GM19468 (cell line): ENCODE results near the gene B4GALT4.
"Not testable (repeated sequence)": the region's sequence is repeated elsewhere in the genome, so short reads cannot be mapped to it uniquely, and the experiment has no call there.

Experiments
- ATAC-seq: cut with Tn5 transposase; IDR thresholded peaks from one replicate; pipeline ENCODE4 v1.9.1; 2021; ENCODE audit warnings: mild to moderate bottlenecking, moderate library complexity, moderate number of reproducible peaks; ENCODE audit not compliant: unreplicated experiment; ENCODE audit errors: extremely low read depth

The B4GALT4 gene

DNA sequence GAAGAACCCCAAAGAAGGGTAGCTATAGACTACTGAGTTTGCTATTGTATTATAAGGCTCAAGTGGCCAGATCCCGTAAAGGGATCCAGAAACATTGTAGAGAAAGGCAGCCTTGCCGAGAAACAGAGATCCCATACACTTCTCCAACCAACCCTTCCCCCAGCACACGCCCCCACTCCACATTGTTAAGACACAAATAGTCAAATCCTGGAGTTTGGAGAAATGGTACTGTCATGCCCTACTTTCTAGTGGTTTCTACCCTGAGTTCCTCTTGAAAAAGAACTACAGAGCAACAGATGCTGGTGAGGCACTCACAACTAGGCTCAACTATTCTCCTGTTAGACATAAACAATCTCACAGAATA is 33.2 kb downstream of the B4GALT4 start:
- no peak for ATAC-seq

DNA sequence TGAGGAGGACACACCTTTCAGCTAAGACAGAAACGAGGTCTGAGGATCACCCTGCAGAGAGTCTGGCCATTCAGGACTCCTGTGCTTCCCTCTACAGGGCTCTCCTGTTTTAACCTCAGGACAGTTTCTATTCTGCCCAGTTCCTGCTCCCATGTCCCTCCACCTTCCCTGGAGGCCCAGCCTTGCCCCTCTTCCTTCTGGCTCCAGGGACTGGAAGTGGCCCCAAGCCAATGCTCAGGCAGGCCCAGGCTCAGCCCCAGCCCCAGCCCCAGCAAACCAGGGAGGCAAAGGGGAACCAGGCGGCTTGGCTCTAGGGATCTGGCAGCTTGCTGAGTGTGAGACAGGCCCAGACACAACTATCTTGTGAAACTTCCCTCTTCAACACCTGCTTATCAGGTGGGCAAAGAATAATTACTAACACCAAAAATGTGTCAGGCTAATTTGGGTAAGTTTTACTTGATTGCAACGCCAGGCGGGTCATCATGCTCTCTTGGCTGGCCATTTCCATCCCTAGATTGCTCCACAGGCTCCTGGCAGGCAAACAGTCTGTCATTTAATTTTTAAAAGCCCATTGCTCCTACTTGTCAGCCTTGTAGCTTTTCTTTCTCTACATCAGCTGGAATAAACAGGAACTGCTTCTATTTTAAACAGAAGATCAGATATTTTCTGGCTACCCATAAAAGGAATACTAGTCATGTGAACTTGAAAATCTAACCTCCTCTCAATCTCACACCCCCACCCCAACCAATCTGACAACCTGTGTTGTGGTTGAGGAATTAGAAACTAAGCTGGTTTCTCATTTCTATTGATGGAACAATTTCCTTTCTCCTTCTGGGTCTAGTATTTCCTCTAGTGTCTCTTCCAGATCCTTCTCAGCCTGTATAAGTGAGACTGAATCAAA is 33.8 kb downstream of the B4GALT4 start:
- ATAC-seq, result no peak

DNA sequence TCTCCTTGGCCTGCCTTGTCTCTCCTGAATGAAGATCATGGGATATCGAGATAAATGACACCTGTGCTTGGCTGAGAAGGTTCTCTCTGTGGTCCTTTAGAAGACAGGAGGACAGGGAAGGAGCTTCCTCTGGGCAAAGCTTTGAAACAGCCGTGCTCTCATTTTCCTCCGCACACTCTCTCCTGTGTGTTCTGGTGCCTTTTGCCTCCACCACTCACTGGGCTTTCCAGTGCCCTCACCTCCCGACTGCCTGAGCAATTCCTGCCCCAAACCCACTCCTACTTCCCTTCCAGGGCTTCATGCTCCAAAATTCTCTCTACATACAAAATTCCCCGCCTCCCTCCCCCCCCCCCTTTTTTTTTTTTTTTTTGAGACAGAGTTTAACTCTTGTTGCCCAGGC is 35.0 kb downstream of the B4GALT4 start:
- ATAC-seq, result no peak

DNA sequence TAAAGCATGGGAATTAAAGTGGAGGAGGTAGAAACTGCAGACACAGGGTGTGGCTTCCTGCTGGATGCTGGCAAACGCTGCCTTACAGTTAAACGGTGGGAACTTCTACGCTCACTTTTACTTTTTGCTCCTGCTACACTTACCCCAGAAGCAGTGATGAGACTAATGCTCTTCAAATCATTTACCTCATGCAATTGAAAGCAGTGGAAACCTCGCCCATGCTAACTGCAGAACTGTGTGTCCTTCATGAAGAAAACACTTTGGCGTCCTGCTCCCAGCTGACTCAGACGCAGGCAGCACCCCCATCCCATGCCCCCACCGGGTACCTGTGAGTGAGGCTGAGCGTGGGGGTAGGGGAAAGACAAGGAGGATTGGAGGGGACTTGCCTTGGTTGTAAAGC is 35.5 kb downstream of the B4GALT4 start:
- no peak for ATAC-seq

DNA sequence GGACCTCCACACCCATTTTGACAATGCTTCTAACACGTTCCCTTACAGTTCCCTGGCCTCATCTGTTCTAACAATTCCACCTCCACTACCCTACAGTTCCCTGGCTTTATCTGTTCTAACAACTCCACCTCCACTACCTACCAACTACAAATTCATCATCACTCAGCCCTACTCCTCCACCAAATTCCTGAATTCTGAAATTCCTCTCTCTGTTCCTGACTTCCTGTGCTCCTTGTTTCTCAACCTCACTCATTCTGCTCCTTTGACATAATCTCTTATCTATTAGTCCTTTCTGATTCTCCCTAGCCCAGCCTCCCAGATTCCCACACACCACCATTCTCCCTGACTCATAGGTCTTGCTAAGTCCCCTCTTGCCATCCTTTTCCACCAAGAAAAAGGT is 44.8 kb downstream of the B4GALT4 start:
- ATAC-seq, result no peak

DNA sequence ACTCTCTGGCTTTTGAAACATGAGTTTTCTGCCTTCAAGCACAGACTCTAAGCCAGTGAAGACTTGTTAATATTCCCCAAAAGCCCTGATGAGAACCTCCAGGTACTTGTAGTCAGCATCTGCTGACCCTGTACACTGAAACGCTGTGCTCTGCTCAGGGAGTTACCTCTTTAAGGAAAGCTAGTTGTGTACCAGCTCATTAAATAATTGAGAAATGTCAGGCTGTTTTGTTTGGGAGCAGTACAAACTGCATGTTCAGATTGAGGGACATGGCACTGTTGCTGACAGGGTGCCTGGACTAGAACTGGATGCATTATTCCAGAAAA is 45.6 kb downstream of the B4GALT4 start:
- ATAC-seq, result no peak

DNA sequence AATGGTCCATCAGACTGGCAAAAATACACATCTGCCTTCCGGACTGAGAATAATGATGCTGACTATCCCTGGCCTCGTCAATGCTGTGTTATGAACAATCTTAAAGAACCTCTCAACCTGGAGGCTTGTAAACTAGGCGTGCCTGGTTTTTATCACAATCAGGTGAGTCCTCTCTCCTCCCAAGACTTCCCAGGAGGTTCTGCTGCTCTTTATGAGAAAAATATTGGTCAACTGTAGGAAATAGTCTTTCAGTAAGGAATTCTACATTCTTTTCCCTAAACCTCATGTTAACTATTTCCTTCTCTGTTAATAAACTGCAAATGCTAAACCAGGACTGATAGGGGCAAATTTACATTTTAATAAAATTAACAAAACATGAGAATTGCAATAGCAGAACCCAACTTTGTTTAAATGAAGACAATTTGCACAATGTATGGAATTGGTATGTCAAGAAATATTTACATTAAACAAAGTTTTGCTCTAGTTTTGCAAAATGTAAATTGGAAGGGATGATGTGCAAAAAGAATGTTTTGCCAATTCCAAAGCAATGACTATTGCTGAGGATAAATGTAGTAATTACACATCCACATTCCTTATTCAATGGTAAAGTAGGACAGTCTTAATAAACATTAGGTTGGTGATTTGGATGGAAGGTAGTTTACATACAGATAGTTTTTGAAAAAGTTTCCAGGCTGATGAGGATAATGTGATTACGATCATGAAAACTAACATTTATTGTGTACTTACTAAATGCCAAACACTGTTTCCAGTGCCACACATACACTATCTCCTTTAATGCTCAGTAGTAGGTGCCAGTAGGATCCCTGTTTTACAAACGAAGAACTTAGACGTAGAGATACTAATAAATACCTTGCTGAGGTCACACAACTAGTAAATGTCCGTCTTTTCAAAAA is 46.2 kb downstream of the B4GALT4 start:
- ATAC-seq, result no peak

DNA sequence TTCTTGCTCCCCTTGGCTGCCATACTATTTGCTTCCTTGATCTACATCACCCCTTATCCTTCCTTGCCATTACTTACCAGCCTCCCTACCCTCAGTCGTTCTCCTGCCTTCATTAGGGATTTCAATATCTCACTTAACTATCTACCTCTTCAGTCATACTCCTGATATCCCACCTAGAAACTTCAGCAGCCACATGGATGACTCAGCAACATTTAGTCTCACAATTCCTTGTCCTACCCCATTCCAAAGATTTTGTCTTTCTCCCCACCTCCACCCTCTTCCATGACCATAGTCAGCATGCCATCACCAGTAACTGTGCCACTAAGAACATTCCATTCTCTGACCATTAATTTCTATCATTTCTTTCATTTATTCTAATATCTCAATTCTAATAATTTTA is 48.9 kb downstream of the B4GALT4 start:
- ATAC-seq, result no peak

DNA sequence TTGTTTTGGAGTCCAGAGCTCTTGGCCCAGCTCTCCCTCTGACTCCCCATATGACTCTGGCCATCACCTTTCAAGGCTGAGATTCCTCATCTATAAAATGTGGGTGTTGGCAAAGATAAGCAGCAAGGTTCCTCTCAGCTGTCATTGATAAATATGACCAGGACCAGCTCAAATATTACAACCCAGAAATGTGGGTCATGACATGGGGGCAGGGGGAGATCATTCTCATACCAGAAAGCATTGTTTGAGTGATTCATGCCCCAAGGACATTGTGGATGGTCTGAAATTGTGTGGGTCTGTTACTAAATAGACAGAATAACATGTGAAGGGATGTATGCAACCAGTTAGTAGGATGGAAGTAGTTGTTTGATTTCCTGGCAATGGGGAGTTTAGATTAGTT is 53.4 kb downstream of the B4GALT4 start:
- no peak for ATAC-seq

DNA sequence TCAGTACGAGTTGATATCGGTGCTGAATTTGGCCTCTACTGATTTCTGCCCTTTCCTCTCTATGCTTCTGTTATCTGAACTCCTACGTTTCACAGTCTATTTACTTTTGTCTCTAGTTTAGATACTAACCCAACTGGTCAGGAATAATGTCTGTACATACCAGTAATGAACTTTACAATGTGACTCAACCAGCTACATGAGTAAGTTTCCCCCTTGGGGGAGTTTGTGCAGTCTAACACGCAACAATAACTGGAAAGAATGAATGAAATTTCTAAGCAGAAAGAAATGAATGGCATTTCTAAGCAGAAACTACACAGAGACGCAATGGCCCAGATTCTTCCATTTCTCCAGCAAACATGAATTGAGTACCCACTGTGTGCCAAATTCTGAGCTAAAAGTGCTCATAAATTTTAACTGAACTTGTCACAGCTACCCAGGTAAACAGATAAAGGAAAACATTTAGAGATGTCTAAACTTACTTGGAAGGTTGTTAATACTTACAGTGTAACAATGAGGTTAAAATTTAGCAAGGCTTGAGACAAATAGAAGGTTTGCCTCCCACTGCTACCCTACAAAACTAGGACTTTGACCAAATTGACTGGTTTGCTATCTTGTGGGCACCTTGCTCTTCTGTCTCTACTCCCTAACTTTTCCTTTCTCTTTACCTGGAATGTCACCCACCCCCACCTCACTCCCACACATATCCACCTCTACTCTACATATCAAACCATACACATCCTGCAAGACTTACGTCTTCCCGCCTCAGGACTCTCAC is 55.7 kb downstream of the B4GALT4 start:
- ATAC-seq, result no peak

DNA sequence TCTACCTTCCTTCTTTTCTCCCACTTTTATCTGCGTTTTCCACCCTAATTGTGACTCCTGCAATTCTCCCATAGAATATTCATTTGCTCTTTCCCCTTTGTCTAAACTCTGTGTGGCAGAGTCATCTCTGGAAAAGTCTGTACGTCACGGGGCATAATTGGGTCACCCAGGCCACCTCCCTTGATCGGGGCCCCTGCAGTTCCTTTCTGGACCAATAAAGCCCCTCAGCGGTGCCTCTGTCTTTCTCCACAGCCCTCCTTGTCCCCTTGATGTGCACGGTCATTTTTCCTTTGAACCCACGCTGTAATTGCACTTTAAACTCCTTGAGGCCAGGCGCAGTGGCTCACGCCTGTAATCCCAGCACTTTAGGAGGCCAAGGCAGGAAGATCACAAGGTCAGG is 56.6 kb downstream of the B4GALT4 start:
- no peak for ATAC-seq

DNA sequence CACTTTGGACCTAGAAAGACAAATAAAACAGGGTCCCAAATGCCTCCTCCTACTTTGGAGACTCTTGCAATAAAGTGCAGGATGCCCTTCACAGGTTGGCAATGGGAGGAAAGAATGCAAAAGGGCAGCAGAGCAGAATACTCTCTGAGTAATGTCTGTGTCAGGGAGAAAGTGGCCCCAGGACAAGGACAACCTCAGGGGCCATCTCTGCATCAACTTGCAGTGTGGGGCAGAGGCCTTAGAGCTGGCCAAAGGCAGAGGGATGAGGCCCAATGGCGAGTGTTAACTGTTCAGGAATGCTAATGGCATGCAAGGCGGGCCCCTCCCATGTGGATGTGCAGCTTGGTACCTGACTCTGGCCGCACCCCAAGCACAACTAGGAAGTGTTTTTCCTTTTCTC is 58.9 kb downstream of the B4GALT4 start:
- ATAC-seq, result no peak

DNA sequence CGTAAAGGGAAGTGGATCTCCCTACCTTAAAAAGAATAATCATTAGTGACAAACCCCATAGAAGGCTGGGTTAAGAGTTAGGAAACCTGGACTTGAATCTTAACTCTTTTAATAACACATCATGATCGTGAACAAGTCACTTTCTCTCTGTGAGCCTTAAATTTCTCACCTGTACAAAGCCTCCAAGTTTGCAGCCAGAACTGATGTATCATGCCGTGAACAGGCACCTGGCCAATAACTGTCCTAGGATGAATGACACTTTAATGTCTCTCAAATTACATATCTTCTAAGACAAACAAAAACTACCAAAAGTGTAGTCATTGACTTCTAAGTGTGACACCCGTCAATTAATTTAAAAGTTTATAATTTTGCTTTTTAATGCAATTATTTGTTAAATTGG is 63.4 kb downstream of the B4GALT4 start:
- ATAC-seq, result no peak

DNA sequence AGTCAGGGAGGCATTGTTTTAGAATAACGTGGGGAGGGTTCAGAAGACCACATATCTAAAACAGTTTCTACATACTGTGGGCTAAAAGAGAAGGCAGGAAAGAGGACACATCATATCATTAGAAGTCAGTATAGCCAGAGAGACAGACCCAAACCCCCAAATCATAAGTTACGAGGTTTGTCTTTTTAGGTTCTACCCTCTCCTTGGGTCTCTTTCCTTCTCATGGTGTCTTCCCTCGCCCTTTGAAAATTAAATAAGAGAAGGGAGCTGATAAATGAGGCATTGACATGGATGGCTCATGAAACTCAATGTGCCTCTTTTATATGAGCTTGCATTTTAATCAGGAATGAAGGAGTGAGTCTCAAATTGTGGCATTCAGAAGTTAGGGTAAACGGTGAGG is 63.9 kb downstream of the B4GALT4 start:
- ATAC-seq, result no peak

DNA sequence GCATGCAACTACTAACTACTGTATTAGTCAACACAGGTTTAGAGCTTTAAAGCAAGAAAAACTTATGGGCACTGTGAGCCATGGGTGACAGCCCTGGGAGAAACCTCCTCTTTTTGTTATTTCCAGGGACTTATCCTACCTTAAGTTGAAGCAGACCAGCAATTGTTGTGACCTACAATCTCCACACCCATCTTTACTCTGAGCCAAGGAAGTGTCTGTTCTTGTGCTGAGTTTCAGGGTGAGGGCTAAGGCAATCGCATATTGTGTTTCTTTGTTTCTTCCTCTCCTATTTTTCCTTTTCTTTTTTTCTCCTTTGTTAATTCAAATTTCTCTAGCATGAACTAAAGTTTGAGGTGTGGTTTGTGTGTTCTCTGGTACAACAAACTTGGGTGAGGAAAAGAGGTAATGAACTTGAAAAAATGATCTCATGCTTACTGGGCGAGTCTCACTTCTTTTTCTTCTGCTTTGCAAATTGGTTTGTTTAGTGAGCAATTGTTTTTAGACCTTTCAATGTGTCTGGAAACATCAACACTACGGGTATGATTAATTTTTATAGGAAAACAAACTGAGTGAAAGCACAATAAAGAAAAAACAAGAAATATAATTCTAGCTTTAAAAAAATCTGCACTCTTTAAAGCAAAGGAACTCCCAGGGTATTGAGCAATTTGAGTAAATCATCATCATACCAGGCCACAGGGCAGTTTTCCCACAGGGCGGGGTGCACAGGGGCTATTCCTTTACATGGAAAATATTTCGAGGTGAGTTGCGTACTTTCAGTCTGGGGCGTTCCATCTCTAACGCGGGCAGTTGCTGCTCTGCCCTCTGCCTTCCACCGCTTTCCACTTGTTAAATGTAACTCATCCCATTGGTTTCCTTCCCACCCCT is 64.6 kb downstream of the B4GALT4 start:
- no peak for ATAC-seq

DNA sequence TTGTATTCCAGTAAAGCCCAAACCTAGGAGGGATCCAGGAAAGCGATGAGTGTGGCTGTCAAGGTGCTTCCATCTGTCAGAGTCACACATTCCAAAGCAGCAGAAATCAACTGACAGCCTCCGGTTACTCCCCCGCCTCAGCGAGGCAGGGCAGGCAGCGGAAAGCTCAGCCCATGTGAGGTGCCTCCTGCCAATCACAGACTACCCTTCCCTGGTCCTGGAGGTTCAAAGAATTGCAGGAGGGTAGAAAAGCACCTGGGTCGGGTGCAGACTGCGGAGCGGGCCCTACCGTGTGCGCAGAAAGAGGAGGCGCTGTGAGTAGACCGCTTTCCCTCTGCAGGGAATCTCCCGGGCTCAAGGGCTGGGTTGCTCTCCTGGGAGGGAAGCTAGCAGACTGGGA is 67.4 kb downstream of the B4GALT4 start, which contains the start of gene UPK1B:
UPK1B (plus strand) TSS at position 274 of the 400 bp plus-strand sequence. CDS start 13,144 bp downstream, outside the sequence.
- ATAC-seq, result no peak

DNA sequence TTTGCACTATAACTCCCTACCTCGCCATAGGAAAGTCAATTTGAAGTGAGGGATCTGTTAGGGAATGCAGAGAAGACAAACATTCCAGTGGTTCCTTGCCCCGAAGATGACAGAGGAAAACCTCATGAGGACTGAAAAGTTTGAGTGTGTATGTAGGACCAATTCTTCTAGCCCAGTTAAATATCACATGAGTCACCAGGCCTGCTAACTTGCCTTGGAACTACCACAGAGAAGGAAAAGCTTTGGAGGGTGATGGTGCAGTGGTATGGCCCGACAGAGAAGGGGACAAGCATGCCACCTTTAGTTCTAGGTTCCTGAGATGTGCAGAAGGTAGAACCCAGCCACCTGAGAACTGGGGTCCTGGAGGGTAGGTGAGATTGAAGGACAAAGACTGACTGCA is 69.9 kb downstream of the B4GALT4 start:
- ATAC-seq, result no peak

DNA sequence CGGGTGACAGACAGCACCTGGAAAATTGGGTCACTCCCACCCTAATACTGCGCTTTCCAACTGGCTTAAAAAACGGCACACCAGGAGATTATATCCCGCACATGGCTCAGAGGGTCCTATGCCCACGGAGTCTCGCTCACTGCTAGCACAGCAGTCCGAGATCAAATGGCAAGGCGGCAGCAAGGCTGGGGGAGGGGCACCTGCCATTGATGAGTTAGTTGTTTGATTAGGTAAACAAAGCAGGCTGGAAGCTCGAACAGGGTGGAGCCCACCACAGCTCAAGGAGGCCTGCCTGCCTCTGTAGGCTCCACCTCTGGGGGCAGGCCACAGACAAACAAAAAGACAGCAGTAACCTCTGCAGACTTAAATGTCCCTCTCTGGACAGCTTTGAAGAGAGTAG is 75.9 kb downstream of the B4GALT4 start:
- not testable (repeated sequence) for ATAC-seq
